Measurements from ENCODE around the gene RANGAP1. TPM values are rescaled to one million over a fixed set of nuclear protein-coding genes. Genes with fewer than 3 reads are reported as not detected.

Gene RANGAP1
- total RNA-seq, 4 donors from 2014 or later: 18.7 to 38.7 (median 35.6) TPM

DNA sequence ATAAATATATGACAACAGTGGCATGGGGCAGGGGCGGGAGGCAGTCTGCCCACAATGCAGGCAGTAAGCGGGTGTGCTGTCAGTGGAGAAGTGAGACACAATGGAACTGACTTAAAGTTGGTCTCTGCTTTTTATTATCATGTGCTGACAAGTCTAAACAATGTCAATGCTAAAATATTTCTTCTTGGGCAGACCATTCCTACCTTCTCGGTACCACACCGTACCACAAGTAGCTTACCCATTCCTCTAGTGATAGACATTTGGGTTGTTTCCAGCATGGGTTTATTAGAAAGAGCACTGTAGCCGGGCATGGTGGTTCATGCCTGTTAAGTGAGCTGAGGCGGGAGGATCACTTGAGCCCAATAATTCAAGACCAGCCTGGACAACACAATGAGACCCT lies 42.6 kb downstream of the RANGAP1 start:
- TF ChIP-seq POLR2A (IDR thresholded peaks at IDR 0.05): no peak
- no peak for TF ChIP-seq CTCF (IDR thresholded peaks at IDR 0.05)
- intact Hi-C loops (cut with DNase I; ENCODE audit: low total_unique reads): no loop called here
- Histone ChIP-seq H3K36me3 (no peaks in the 10 kb centered on the region), H3K27ac (no peak overlapping the region), H3K4me1 (peaks cover 0 to 1% of the 10 kb centered on the region in 2 donors), H3K4me3 (no peak overlapping the region), H3K27me3 (no peaks in the 10 kb centered on the region), H3K9me3 (no peaks in the 10 kb centered on the region)
- DNase-seq: no peak

DNA sequence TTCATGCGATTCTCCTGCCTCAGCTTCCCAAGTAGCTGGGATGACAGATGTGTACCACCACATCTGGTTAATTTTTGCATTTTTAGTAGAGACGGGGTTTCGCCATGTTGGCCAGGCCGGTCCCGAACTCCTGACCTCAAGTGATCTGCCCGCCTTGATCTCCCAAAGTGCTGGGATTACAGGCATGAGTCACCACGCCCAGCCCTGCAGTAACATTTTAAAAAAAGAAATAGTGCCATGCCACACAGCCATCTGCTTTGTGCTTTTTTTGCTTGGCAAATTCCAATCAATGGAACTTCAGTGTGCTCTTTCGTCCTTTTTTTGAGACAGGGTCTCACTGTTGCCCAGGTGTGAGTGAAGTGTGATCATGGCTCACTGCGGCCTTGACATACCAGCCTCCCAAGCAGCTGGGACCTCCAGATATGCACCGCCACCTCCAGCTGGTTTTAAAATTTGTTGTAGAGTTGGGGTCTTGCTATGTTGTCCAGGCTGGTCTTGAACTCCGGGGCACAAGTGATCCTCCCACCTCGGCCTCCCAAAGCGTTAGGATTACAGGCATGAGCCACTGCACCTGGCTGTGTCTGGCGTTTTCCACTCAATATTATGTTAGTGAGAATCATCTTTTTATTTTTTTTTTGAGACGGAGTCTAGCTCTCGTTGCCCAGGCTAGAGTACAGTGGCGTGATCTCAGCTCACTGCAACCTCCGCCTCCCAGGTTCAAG lies 43.4 kb downstream of the RANGAP1 start:
- Histone ChIP-seq H3K4me3 (no peak overlapping the region), H3K27me3 (no peaks in the 10 kb centered on the region), H3K36me3 (no peaks in the 10 kb centered on the region), H3K27ac (no peak overlapping the region), H3K4me1 (peaks cover 0 to 9% of the 10 kb centered on the region in 2 donors), H3K9me3 (no peaks in the 10 kb centered on the region)
- intact Hi-C loops (cut with DNase I; ENCODE audit: low total_unique reads): no loop called here
- DNase-seq: no peak
- TF ChIP-seq POLR2A (IDR thresholded peaks at IDR 0.05) (no peak), CTCF (IDR thresholded peaks at IDR 0.05) (no peak)

- intact Hi-C loops (cut with DNase I; ENCODE audit: low total_unique reads): no loop called here
- no peaks in the 10 kb centered on the region for H3K27me3 ChIP-seq
- H3K4me1 ChIP-seq: peaks cover 0 to 9% of the 10 kb centered on the region in 2 donors
- DNase-seq: no peak
- H3K27ac ChIP-seq: no peak overlapping the region
- H3K9me3 ChIP-seq: no peaks in the 10 kb centered on the region
- no peaks in the 10 kb centered on the region for H3K36me3 ChIP-seq
- TF ChIP-seq POLR2A (IDR thresholded peaks at IDR 0.05) (no peak), CTCF (IDR thresholded peaks at IDR 0.05) (no peak)
- H3K4me3 ChIP-seq: no peak overlapping the region
Observed at GRCh38 chr22:41241133-41241676, 44.8 kb downstream of the RANGAP1 start.

- intact Hi-C loops (cut with DNase I; ENCODE audit: low total_unique reads): no loop called here
- TF ChIP-seq POLR2A (IDR thresholded peaks at IDR 0.05): no peak
- TF ChIP-seq CTCF (IDR thresholded peaks at IDR 0.05): no peak
- Histone ChIP-seq H3K4me3 (no peak within 1 kb of the TSS), H3K36me3 (no peaks in the 10 kb centered on the region), H3K27ac (no peak within 1 kb of the TSS), H3K4me1 (peaks cover 0 to 9% of the 10 kb centered on the region in 2 donors), H3K9me3 (no peaks in the 10 kb centered on the region), H3K27me3 (no peaks in the 10 kb centered on the region)
- no peak for DNase-seq
Observed at GRCh38 chr22:41240377-41241132, 45.4 kb downstream of the RANGAP1 start, which contains the start of gene CHADL. Gene CHADL (minus strand): TSS chr22:41240931. CDS start chr22:41240881, 50 bp downstream.
